ENCODE results near the gene PPDPF. TPM values are rescaled to one million over a fixed set of nuclear protein-coding genes. Genes with fewer than 3 reads are reported as not detected.
A peak's percentile ranks its signal among the peaks of the same experiment; 100 is the strongest.

PPDPF gene
- total and polyA plus RNA-seq, 12 donors: 186 to 433 (median 270) TPM

DNA sequence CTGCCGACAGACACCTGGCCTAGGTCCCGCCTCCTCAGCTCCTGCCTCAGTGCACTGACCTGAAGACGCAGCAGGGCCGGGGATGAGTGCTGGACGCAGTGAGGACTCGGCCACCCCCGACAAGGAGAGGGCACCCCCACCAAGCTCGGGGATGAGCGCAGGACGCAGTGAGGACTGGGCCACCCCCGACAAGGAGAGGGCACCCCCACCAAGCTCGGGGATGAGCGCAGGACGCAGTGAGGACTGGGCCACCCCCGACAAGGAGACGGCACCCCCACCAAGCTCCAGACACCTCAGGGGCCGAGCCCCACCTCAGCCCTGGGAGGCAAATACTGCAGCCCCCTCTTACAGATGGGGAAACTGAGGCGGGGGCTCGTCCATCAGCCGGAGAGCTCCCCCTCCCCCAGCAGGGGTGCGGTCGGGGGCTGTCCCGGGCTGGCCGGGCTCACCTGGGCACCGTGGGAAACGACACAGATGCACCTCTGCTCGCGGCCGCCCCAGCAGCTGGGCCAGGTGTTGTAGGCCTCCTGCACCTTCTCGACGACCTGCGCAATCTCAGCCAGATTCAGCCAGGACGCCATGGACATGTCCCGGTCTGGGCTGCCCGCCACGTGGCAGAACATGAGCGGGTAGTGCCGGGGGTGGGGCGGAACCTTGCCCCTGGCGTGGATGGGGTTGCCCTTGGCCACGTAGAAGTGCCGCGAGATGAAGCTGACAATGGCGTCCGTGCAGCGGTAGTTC is 46.0 kb downstream of the PPDPF start:
- 91 to 94% methylated on average over 46 of the region's 46 CpGs for WGBS, 2 donors
- H3K9me3 ChIP-seq: no peaks in the 10 kb centered on the region
- ATAC-seq (peak in 3 of 8 donors; percentile 22 to 39 (median 26)), DNase-seq (no peak)
- intact Hi-C loops (cut with DNase I): no loop called here
- no peak overlapping the region for H3K27ac ChIP-seq
- TF ChIP-seq, protein P1, sequence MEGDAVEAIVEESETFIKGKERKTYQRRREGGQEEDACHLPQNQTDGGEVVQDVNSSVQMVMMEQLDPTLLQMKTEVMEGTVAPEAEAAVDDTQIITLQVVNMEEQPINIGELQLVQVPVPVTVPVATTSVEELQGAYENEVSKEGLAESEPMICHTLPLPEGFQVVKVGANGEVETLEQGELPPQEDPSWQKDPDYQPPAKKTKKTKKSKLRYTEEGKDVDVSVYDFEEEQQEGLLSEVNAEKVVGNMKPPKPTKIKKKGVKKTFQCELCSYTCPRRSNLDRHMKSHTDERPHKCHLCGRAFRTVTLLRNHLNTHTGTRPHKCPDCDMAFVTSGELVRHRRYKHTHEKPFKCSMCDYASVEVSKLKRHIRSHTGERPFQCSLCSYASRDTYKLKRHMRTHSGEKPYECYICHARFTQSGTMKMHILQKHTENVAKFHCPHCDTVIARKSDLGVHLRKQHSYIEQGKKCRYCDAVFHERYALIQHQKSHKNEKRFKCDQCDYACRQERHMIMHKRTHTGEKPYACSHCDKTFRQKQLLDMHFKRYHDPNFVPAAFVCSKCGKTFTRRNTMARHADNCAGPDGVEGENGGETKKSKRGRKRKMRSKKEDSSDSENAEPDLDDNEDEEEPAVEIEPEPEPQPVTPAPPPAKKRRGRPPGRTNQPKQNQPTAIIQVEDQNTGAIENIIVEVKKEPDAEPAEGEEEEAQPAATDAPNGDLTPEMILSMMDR (IDR thresholded peaks at IDR 0.05): no peak
- peaks cover 0 to 31% (median 0%) of the 10 kb centered on the region in 9 donors for H3K4me1 ChIP-seq
- peaks cover 0 to 23% (median 0%) of the 10 kb centered on the region in 7 donors for H3K27me3 ChIP-seq
- H3K36me3 ChIP-seq: peaks cover 0 to 83% (median 44%) of the 10 kb centered on the region in 9 donors
- H3K4me3 ChIP-seq: no peak overlapping the region

DNA sequence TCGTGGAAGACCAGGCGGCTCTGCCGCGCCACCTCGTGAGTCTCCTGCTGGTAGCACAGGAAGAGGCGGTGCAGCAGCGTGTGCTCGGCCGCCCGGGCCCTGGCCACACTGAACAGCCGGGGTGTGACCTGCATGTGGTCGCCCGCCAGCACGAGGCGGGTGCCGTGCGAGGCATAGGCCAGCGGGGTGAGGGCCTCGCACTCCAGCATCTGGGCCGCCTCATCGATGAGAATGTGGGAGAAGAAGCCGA is 46.5 kb downstream of the PPDPF start:
- 91 to 94% methylated on average over 22 of the region's 22 CpGs for WGBS, 2 donors
- Histone ChIP-seq H3K4me1 (peaks cover 0 to 31% (median 0%) of the 10 kb centered on the region in 9 donors), H3K36me3 (peaks cover 0 to 81% (median 41%) of the 10 kb centered on the region in 9 donors), H3K27me3 (peaks cover 0 to 26% (median 0%) of the 10 kb centered on the region in 7 donors), H3K4me3 (no peak overlapping the region), H3K9me3 (no peaks in the 10 kb centered on the region), H3K27ac (peak overlapping the region in 1 of 10 donors; percentile 79)
- intact Hi-C loops (cut with DNase I): no loop called here
- ATAC-seq (peak in 2 of 8 donors; percentile 3 to 8), DNase-seq (no peak)
- TF ChIP-seq, protein P1 (IDR thresholded peaks at IDR 0.05): no peak

DNA sequence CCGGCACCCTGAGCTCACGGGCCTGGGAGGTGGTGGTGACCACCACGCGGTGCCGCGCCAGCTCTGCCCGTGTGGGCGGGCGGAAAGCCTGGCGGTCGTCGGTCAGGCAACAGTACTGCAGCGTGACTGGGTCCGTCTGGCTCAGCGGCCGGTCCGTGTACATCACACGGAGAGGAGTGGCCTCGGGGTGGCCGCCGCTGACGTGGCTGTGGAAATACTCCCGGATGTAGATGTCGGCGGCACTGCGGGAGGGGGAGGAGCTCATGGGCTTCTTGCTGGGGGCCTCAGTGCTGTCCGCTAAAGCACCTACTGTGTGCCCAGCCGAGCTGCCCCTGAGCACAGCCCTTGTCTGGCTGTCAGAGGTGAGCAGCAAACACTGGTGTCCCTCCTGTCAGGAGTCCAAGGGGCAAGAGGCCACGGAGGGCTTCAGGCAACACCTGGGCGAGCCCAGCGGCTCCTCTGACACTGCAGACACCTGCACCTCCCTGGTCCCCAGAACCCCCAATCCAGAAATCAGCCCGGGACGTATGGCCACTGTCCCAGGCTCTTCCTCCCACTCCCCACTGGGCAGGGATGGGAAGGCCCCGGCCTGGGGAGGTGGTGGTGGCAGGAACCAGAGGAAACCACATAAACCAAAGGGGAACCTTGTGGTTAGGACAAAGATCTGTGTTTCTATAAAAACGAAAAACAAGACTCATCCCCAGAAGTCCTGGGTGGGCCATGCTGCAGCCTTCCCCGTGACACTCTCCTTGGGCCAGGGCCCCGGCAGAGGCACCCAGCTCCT is 47.0 kb downstream of the PPDPF start:
- Histone ChIP-seq H3K9me3 (no peaks in the 10 kb centered on the region), H3K27ac (peak overlapping the region in 1 of 10 donors; percentile 79), H3K4me1 (peaks cover 0 to 34% (median 5%) of the 10 kb centered on the region in 9 donors), H3K36me3 (peaks cover 0 to 81% (median 43%) of the 10 kb centered on the region in 9 donors), H3K4me3 (peak overlapping the region in 1 of 10 donors; percentile 35), H3K27me3 (peaks cover 0 to 31% (median 0%) of the 10 kb centered on the region in 7 donors)
- DNase-seq (no peak), ATAC-seq (peak in 7 of 8 donors; percentile 16 to 62 (median 41))
- WGBS, 2 donors: 88 to 90% methylated on average over 30 to 37 of the region's 37 CpGs
- TF ChIP-seq, protein P1 (IDR thresholded peaks at IDR 0.05): no peak
- intact Hi-C loops (cut with DNase I): no loop called here

DNA sequence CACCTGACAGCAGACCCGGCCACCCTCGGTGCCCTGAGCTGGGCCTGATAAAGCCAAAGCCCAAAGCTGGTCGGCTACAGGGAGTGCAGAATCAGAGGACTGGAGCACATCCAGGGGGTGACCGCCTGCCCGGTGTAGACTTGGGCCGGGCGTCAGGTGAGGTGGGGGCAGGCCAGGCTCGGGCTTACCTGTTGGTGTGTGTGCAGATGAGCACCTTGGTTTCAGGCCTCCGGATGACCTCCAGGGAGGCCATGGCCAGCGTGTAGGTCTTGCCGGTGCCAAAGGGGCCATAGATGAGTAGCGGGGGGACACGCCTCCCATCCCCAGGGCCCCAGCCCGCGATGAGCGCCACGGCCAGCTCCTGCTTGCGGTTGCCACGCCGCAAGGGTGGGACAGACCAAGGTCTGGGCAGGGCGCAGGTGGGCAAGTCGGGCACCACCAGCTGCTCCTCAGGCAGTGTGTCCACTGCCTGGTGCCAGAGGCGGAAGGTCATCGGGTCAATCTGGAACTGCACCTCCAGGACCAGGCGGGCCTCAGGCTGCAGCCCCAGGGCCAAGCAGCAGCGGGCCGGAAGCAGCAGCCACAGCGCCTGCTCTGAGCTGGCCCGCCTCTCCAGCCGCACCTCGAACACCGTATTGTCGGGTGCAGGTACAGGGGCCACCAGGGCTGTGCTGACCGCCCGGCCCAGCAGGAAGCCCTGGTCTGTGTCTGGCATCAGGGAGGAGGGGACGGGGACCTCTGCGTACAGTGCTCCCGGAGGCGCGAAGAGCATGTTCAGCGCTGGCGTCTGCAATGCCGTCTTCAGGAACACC is 47.8 kb downstream of the PPDPF start:
- DNase-seq: no peak
- Histone ChIP-seq H3K27ac (peak overlapping the region in 1 of 10 donors; percentile 79), H3K36me3 (peaks cover 0 to 77% (median 35%) of the 10 kb centered on the region in 9 donors), H3K27me3 (peaks cover 0 to 39% (median 0%) of the 10 kb centered on the region in 7 donors), H3K9me3 (no peaks in the 10 kb centered on the region), H3K4me3 (peak overlapping the region in 1 of 10 donors; percentile 35), H3K4me1 (peaks cover 5 to 42% (median 13%) of the 10 kb centered on the region in 9 donors)
- TF ChIP-seq, protein P1 (IDR thresholded peaks at IDR 0.05): no peak
- WGBS, 2 donors: 91 to 92% methylated on average over 43 of the region's 43 CpGs
- ATAC-seq: peak in 5 of 8 donors; percentile 1 to 11 (median 5)
- intact Hi-C loops (cut with DNase I): no loop called here

Data from heart right ventricle (tissue), 16 donors.